OCI-LY1 (cell line): Measurements from ENCODE around the gene SHC1.

Source experiments
- H2AFZ ChIP-seq: fragments of 200-600 bp; sonication (generic), shearing (Covaris generic); 2 replicates; pipeline ENCODE4 v1.6.0; 2014; ENCODE audit warnings: antibody characterized with exemption, mild to moderate bottlenecking, low read length
- H3F3A ChIP-seq: fragments of 200-600 bp; sonication (generic), shearing (Covaris generic); 2 replicates; pipeline ENCODE4 v1.6.0; 2014; ENCODE audit warnings: mild to moderate bottlenecking, antibody characterized with exemption, low read length, moderate library complexity; ENCODE audit not compliant: insufficient read depth
- H3K27ac ChIP-seq: fragments of 200-600 bp; sonication (generic); 2 replicates; pipeline ENCODE4 v1.5.1; 2014; ENCODE audit warnings: low read length, mixed run types, mild to moderate bottlenecking, low read depth; ENCODE audit not compliant: poor library complexity, severe bottlenecking
- H3K27me3 ChIP-seq: fragments of 200-600 bp; sonication (generic); 2 replicates; pipeline ENCODE4 v1.6.0; 2014; ENCODE audit warnings: antibody characterized with exemption, mild to moderate bottlenecking, low read length, moderate library complexity; ENCODE audit not compliant: insufficient read depth
- H3K36me3 ChIP-seq: fragments of 200-600 bp; sonication (generic); 2 replicates; pipeline ENCODE4 v1.6.1; 2014; ENCODE audit warnings: mild to moderate bottlenecking, antibody characterized with exemption, low read length, moderate library complexity, mixed read lengths; ENCODE audit not compliant: insufficient read depth
- H3K4me1 ChIP-seq: fragments of 200-600 bp; sonication (generic); 2 replicates; pipeline ENCODE4 v1.5.1; 2014; ENCODE audit warnings: mild to moderate bottlenecking, low read length, moderate library complexity; ENCODE audit not compliant: insufficient read depth, severe bottlenecking
- H3K4me2 ChIP-seq: fragments of 200-600 bp; sonication (generic), shearing (Covaris generic); 2 replicates; pipeline ENCODE4 v1.6.1; 2014; ENCODE audit warnings: low read length
- H3K4me3 ChIP-seq: fragments of 200-600 bp; sonication (generic); 2 replicates; pipeline ENCODE4 v1.5.1; 2014; ENCODE audit warnings: low read length, low read depth, mild to moderate bottlenecking, mixed read lengths; ENCODE audit not compliant: poor library complexity, severe bottlenecking
- H3K79me2 ChIP-seq: fragments of 200-600 bp; shearing (Covaris generic); 2 replicates; pipeline ENCODE4 v1.6.1; 2016; ENCODE audit warnings: mixed run types, low read length, mixed read lengths; ENCODE audit not compliant: insufficient read depth
- H3K9ac ChIP-seq: fragments of 200-600 bp; sonication (generic), shearing (Covaris generic); 2 replicates; pipeline ENCODE4 v1.6.1; 2014; ENCODE audit warnings: mild to moderate bottlenecking, low read length, mixed read lengths
- H3K9me2 ChIP-seq: fragments of 200-600 bp; sonication (generic), shearing (Covaris generic); 2 replicates; pipeline ENCODE4 v1.6.1; 2014; ENCODE audit warnings: low read depth, mild to moderate bottlenecking, low read length, mixed read lengths
- H3K9me3 ChIP-seq: fragments of 200-600 bp; shearing (Covaris generic); 2 replicates; pipeline ENCODE4 v1.6.1; 2014; ENCODE audit warnings: low read length, mixed read lengths
- H4K20me1 ChIP-seq: fragments of 200-600 bp; sonication (generic), shearing (Covaris generic); 2 replicates; pipeline ENCODE4 v1.6.0; 2016; ENCODE audit warnings: mild to moderate bottlenecking, low read length; ENCODE audit not compliant: insufficient read depth
- EZH2 ChIP-seq: fragments of 200-600 bp; sonication (generic), shearing (Covaris generic); IDR thresholded peaks from 2 replicates; pipeline ENCODE4 v1.8.0; 2017; ENCODE audit warnings: borderline replicate concordance, mixed run types, mild to moderate bottlenecking, antibody characterized with exemption, low read length, moderate library complexity, mixed read lengths
- TF ChIP-seq, protein P1 (sequence below): fragments of 200-600 bp; sonication (generic), shearing (Covaris generic); IDR thresholded peaks from 2 replicates; pipeline ENCODE4 v1.5.1; 2017; ENCODE audit warnings: mild to moderate bottlenecking, antibody characterized with exemption, low read length, moderate library complexity, mixed read lengths

The SHC1 gene

DNA sequence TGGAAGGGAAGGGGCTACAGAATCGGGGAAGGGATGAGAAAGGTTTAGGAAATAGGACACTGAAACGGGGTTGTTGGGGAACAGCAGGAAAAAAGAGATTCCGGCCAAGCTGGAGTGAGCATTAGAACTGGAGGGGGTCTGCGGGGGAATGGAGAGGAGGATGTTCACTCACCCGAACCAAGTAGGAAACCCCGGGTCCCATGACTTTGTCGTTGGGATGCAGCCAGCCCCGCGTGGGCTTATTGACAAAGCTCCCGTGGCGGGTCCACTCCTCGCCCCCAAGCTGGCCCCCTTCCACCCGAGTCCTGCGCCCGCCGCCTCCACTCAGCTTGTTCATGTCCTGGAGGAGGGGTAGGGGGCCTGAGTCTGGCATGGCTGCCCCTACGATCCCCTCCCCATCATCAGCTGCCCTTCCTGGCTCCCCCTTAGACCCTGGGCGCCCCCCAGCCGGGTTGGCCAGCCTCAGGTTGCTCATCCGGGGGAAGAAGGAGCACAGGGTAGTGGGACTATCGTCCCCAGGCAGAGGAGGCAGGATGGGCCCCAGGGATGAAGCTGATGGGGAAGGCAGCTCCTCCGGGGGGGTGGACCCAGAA, 591 bp downstream of the SHC1 start:
- Histone ChIP-seq H3F3A (no peaks in the 10 kb centered on the region), H2AFZ (no peak overlapping the region), H3K4me1 (peaks cover 33% of the 10 kb centered on the region), H3K9me3 (no peaks in the 10 kb centered on the region), H3K27ac (peak overlapping the region; percentile 51), H3K36me3 (peaks cover 41% of the 10 kb centered on the region), H3K79me2 (peaks cover under 1% of the 10 kb centered on the region), H4K20me1 (no peaks in the 10 kb centered on the region), H3K4me2 (peak overlapping the region; percentile 71), H3K4me3 (peak overlapping the region; percentile 52), H3K9ac (peak overlapping the region; percentile 53), H3K9me2 (no peaks in the 10 kb centered on the region), H3K27me3 (no peaks in the 10 kb centered on the region)
- TF ChIP-seq, protein P1, sequence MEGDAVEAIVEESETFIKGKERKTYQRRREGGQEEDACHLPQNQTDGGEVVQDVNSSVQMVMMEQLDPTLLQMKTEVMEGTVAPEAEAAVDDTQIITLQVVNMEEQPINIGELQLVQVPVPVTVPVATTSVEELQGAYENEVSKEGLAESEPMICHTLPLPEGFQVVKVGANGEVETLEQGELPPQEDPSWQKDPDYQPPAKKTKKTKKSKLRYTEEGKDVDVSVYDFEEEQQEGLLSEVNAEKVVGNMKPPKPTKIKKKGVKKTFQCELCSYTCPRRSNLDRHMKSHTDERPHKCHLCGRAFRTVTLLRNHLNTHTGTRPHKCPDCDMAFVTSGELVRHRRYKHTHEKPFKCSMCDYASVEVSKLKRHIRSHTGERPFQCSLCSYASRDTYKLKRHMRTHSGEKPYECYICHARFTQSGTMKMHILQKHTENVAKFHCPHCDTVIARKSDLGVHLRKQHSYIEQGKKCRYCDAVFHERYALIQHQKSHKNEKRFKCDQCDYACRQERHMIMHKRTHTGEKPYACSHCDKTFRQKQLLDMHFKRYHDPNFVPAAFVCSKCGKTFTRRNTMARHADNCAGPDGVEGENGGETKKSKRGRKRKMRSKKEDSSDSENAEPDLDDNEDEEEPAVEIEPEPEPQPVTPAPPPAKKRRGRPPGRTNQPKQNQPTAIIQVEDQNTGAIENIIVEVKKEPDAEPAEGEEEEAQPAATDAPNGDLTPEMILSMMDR = no peak
- TF ChIP-seq EZH2 = no peak

GRCh38 chr1:154969246-154969645, 1.3 kb downstream of the SHC1 start:
- peaks cover 33% of the 10 kb centered on the region for H3K4me1 ChIP-seq
- H3K79me2 ChIP-seq = no peaks in the 10 kb centered on the region
- H3K4me3 ChIP-seq = no peak overlapping the region
- no peaks in the 10 kb centered on the region for H3K9me2 ChIP-seq
- no peaks in the 10 kb centered on the region for H3F3A ChIP-seq
- H3K4me2 ChIP-seq = no peak overlapping the region
- no peaks in the 10 kb centered on the region for H4K20me1 ChIP-seq
- H3K27ac ChIP-seq = no peak overlapping the region
- H3K27me3 ChIP-seq = no peaks in the 10 kb centered on the region
- H3K36me3 ChIP-seq = peaks cover 41% of the 10 kb centered on the region
- no peak overlapping the region for H3K9ac ChIP-seq
- no peaks in the 10 kb centered on the region for H3K9me3 ChIP-seq
- TF ChIP-seq EZH2 = no peak
- TF ChIP-seq, protein P1 = no peak
- H2AFZ ChIP-seq = no peak overlapping the region

GRCh38 chr1:154968731-154969130, 1.8 kb downstream of the SHC1 start:
- Histone ChIP-seq H3F3A (no peaks in the 10 kb centered on the region), H3K79me2 (no peaks in the 10 kb centered on the region), H3K4me2 (no peak overlapping the region), H3K9me3 (no peaks in the 10 kb centered on the region), H3K4me3 (no peak overlapping the region), H3K27ac (no peak overlapping the region), H3K4me1 (peaks cover 36% of the 10 kb centered on the region), H4K20me1 (no peaks in the 10 kb centered on the region), H3K27me3 (no peaks in the 10 kb centered on the region), H2AFZ (no peak overlapping the region), H3K36me3 (peaks cover 45% of the 10 kb centered on the region), H3K9ac (no peak overlapping the region), H3K9me2 (no peaks in the 10 kb centered on the region)
- TF ChIP-seq, protein P1 = no peak
- no peak for TF ChIP-seq EZH2
